NB4 (cell line): Measurements from ENCODE around the gene FAM83G.

ENCODE experiments used
- DNase-seq: peaks from one replicate; pipeline ENCODE4 v3.0.0; 2010; ENCODE audit warnings: low read depth
- H3K4me3 ChIP-seq: one replicate; pipeline ENCODE4 v1.5.1; 2011; ENCODE audit warnings: mild to moderate bottlenecking, low read depth, low read length, moderate library complexity
- CTCF ChIP-seq: IDR thresholded peaks from one replicate; pipeline ENCODE4 v1.5.1; 2012; ENCODE audit warnings: low read depth, low read length
- MYC ChIP-seq: IDR thresholded peaks from 2 replicates; pipeline ENCODE4 v1.6.1; 2011; ENCODE audit warnings: low read depth, low read length
- POLR2A ChIP-seq: IDR thresholded peaks from 2 replicates; pipeline ENCODE4 v1.6.1; 2011; ENCODE audit warnings: mild to moderate bottlenecking; ENCODE audit not compliant: insufficient read length; ENCODE audit errors: extremely low read depth
- TF ChIP-seq, protein P1 (sequence below): IDR thresholded peaks from 2 replicates; pipeline ENCODE4 v1.6.1; 2011; ENCODE audit warnings: low read depth, low read length

Gene FAM83G

GRCh38 chr17:18978655-18979054 is 25.9 kb downstream of the FAM83G start:
- H3K4me3 ChIP-seq = no peak overlapping the region
- TF ChIP-seq MYC (no peak), POLR2A (no peak), CTCF (no peak)
- TF ChIP-seq, protein P1, sequence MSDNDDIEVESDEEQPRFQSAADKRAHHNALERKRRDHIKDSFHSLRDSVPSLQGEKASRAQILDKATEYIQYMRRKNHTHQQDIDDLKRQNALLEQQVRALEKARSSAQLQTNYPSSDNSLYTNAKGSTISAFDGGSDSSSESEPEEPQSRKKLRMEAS = no peak
- DNase-seq = no peak

GRCh38 chr17:18978050-18978449 is 26.5 kb downstream of the FAM83G start:
- no peak for DNase-seq
- no peak overlapping the region for H3K4me3 ChIP-seq
- TF ChIP-seq POLR2A (no peak), CTCF (no peak), MYC (no peak)
- TF ChIP-seq, protein P1 = no peak

DNA sequence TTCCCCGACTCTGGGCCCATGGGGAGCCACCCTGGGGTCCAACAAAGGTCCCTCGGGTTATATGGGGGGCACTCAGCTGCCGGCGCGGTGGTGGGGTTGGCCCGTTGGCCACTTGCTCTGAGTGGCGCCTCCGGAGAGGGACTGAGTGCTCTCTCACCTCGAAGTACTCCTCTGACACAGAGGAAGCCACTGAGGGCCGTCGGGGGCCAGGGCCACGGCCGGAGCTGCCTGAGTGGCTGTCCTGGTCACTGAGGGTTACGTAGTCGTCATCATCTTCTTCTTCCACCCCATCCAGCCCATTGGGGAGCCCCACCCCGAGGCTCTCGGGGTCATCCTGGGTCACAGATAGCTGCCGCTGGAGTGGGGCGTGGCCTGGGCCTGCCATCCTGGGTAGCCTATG is 26.9 kb downstream of the FAM83G start:
- no peak overlapping the region for H3K4me3 ChIP-seq
- TF ChIP-seq CTCF (no peak), POLR2A (no peak), MYC (no peak)
- TF ChIP-seq, protein P1 = no peak
- DNase-seq = no peak

- DNase-seq = no peak
- TF ChIP-seq, protein P1 = no peak
- TF ChIP-seq CTCF = no peak
- no peak for TF ChIP-seq POLR2A
- no peak for TF ChIP-seq MYC
- H3K4me3 ChIP-seq = no peak overlapping the region
Observed at GRCh38 chr17:18977021-18977420, 27.5 kb downstream of the FAM83G start.

DNA sequence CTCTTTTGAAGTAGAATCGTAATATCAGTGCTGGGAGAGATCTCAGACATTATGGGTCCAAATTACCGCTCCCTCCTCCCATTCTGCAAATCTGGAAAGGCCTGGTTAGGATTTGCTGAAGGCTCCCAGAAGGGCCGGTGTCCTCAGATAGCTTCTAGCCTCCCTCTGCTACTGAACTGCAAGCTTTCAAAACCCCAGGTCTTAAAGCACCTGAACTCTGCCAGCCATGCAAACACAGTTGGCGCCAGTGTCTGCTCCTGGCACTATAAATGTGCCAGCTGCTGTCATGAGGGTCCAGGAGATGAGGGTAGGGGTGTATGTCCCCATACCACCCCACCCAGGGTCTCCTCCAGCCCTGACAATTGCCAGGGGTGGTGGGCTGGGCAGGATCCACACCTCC is 28.4 kb downstream of the FAM83G start:
- no peak overlapping the region for H3K4me3 ChIP-seq
- no peak for TF ChIP-seq CTCF
- TF ChIP-seq, protein P1 = no peak
- TF ChIP-seq POLR2A = no peak
- TF ChIP-seq MYC = no peak
- no peak for DNase-seq

DNA sequence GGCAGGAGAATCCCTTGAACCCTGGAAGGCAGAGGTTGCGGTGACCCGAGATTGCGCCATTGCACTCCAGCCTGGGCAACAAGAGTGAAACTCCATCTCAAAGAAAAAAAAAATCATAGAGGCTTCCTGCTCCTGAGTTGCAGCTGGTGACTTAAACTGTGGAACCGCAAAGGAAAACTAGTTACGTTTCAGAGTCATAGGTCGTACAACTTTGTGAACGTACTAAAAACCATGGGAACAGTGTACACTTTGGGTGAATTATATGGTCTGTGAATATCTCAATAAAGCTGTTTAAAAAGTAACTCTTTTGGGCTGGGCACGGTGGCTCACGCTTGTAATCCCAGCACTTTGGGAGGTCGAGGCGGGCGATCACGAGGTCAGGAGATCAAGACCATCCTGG is 29.0 kb downstream of the FAM83G start:
- no peak for DNase-seq
- no peak overlapping the region for H3K4me3 ChIP-seq
- TF ChIP-seq, protein P1 = no peak
- TF ChIP-seq MYC (no peak), CTCF (no peak), POLR2A (no peak)
